Fibroblast of skin of left biceps (primary cell): ENCODE measurements around the gene DMRTB1.

Experiments used
- DNase-seq, 2 experiments: peaks; one replicate each; pipeline ENCODE4 v3.0.0-alpha.2; 2013; ENCODE audit warnings: low read depth in 2 of 2

DMRTB1 gene

DNA sequence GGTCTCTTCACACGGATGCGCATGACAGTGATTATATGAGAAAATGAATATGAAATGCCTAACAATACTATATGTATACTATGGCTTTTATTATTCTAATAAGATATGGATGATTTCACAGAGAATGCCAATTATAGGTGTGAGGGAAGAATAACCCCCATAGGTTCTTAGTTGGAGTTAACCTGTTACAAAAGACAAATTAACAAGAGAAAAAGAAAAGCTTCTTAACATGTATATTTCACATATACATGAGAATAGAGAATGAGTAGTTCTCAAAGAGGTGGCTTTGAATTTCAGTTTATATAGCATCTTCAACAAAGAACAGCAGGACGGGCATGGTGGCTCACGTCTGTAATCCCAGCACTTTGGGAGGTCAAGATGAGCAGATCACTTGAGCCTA is 24.0 kb upstream of the DMRTB1 start:
- no peak for DNase-seq

GRCh38 chr1:53438427-53439336 is 20.5 kb upstream of the DMRTB1 start:
- DNase-seq, result no peak

GRCh38 chr1:53439337-53440207 is 19.6 kb upstream of the DMRTB1 start:
- DNase-seq, result no peak

DNA sequence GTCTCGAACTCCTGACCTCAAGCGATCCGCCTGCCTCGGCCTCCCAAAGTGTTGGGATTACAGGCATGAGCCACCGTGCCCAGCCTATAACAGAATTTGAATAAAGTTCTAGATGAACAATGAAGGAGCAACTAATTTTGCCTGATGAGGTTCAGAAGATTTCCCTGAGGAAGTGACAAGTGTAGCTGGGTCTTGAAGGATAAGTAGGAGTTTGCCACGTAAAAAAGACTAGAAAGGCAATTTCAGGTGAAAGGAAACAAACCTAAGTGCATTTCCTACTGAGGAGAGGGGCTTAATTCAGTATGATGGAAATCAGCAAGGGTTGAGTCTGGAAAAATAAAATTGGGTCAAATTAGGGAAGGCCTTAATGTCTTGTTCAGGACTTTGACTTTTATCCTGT is 18.6 kb upstream of the DMRTB1 start:
- no peak for DNase-seq

GRCh38 chr1:53442299-53442698 is 16.9 kb upstream of the DMRTB1 start:
- DNase-seq, result peak in 1 of 2 experiments; percentile 12

DNA sequence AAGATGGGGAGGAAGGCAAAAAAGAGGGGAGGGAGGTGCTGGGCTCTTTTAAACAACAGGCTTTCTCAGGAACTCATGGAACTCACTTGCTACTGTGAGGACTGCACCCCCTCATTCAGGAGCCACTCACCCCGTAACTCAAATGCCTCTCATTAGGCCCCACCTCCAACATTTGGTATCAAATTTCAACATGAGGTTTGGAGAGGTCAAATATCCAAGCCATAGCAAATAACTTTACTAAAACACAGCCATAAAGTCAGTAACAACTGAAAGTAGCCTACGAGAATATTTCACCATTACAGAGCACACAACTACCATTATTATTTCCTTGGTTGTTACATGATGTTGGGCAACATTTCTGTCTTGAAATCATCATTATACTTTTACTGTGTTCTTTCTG is 13.1 kb upstream of the DMRTB1 start:
- DNase-seq, result no peak

GRCh38 chr1:53447413-53447812 is 11.8 kb upstream of the DMRTB1 start:
- no peak for DNase-seq

DNA sequence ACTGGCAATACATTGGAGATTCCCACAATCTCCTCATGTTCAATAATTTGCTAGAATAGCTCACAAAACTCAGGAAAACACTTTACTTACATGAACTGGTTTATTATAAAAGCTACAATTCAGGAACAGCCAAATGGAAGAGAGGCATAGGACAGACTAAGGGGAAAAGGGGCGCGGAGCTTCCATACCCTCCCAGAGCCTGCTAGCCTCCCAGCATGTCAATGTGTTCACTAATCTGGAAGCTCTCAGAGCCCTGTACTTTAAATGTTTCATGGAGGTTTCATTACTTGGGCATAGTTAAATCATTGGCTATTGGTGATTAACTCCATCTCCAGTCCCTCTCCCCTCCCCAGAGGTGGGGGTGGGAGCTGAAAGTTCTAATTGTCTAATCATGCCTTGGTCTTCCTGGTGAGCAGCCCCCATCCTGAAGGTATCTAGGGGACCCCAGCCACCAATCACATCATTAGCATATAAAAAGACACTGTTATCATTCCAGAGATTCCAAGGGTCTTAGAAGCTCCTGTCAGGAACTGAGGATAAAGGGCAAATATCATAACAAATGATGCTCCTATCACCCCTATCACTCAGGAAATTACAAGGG is 10.9 kb upstream of the DMRTB1 start:
- DNase-seq, result no peak

DNA sequence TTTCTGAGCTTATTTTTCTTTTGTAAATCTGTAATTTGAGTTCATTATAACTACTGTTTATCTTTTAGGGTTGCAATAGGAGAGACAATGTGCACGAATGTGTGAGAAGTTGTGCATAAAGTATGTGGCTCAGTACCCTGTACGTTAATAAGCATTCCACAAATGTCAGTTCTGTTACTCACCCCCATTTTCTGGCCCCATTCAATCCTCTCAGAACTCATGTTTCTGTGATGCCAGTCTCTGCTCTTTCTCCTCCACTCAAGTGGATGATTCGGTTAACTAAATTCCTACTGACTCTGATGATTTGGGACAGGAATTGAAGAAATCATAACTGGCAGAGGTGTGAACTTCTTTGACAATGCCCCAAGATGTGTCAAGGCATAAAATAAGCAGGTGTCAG is 10.2 kb upstream of the DMRTB1 start:
- DNase-seq, result peak; percentile 67 to 68

DNA sequence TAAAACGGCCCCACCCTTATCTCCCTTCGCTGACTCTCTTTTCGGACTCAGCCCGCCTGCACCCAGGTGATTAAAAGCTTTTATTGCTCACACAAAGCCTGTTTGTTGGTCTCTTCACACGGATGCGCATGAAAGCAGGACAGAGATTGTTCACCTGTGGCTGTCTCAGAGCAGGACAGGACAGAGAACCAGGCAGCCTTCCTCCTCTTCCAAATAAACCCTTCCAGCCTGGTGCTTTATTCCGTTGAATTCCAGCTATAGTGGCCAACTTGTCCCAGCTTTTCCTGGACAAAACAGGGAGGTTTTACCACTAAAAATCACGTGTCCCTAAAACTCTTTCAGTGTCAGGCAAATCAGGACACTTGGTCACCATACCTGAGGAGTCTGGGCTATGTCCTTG is 9.5 kb upstream of the DMRTB1 start:
- DNase-seq, result no peak

DNA sequence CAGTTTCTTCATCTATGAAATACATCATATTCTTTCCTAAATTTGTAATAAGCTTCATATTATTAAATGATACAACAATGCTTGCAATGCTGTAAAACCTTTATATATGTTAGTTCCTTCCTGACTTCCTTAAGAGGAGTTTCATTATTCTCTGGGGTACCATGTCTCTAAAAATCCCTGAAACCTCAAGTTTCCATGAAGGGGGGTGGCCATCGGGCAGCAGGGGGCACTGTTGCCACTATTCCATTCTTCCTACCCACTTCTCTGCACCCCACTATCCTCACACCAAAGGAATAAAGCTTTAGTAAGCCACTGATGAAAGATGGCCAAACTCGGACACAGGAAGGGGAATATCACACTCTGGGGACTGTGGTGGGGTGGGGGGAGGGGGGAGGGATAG is 9.0 kb upstream of the DMRTB1 start:
- no peak for DNase-seq

GRCh38 chr1:53454019-53454418 is 5.2 kb upstream of the DMRTB1 start:
- DNase-seq, result no peak

GRCh38 chr1:53455364-53455991 is 3.7 kb upstream of the DMRTB1 start:
- no peak for DNase-seq

DNA sequence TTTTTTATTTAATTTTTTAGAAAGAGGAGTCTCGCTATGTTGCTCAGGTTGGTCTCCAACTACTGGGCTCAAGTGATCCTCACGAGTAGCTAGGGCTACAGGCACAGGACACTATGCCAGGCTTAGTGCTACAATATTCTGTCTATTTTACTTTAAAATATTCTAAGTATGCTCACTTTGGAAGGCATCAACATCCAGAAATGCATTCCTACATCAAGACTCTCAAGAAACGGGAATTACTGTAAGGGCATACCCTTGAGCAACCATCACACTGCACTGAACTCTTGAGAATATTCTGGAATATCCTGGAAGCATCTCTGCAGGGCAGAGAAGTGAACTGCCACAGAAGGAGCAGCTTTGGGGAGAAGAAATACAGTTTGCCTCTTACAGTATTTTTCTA is 565 bp upstream of the DMRTB1 start:
- no peak for DNase-seq

GRCh38 chr1:53460211-53460634 is 1.0 kb downstream of the DMRTB1 start:
- DNase-seq, result no peak

DNA sequence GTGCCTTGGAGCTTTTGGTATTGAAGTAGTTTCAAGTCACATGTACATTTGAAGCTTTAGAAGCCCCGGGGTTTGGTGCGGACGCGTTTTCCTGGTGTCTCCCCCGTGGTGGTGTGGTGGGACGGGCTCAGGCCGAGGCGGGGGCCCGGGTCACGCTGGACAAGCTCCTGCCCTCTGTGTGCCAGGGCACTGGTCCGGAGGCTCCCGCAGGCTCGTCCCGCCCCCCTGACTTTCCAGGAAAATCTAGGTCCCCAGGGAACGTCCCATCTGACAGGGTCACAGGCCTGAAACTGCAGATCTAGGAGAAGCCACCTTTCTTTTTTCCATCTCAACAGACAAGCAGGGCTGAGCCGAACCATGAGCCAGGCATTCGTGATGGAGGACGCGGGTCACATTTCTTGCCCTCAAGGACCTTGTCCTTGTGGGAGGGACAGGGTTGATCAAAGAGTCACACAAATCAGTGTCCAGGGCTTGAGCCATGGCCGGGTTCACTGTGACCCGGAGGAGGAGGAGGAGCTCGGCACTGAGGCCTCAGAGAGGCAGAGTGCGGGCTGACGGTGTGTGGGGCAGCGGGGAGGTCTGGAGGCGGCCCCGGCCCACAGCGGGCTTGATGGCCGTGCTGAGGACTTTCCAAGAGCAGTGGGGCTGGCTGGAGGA is 1.6 kb downstream of the DMRTB1 start:
- no peak for DNase-seq

DNA sequence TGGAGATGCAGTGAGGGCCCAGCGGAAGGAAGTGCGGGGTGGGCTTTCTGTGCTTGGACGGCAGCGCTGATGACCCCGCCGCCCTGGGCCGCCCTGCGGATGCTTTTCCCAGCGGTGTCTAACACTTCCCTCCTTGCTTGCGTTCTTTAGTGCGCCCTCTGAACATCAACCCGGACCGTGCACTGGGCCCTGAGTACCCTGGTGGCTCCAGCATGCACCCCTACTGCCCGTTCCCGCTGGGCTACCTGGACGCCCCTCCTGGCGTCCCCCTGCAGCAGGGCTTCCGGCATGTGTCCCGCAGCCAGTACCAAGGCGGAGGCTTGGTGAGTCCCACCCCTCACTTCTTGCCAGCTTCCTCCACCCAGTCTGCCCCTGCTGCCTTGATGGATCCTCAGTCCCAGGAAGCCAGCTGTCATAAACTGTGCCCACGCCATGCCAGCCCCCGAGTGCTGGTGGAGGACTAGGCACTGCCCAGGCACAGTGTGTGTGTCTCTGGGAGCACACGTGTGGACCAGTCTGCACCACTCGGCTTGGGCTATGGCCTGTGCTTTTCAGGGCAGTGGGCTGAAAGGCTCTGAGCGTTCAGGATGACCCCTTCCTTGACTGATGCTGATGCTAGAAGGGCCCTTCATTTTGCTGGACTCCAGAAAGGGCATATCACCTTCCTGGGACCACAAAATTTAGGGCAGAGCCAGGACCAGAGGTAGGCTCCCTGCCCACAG is 2.3 kb downstream of the DMRTB1 start:
- DNase-seq, result no peak

GRCh38 chr1:53462193-53462592 is 3.0 kb downstream of the DMRTB1 start:
- DNase-seq, result no peak

DNA sequence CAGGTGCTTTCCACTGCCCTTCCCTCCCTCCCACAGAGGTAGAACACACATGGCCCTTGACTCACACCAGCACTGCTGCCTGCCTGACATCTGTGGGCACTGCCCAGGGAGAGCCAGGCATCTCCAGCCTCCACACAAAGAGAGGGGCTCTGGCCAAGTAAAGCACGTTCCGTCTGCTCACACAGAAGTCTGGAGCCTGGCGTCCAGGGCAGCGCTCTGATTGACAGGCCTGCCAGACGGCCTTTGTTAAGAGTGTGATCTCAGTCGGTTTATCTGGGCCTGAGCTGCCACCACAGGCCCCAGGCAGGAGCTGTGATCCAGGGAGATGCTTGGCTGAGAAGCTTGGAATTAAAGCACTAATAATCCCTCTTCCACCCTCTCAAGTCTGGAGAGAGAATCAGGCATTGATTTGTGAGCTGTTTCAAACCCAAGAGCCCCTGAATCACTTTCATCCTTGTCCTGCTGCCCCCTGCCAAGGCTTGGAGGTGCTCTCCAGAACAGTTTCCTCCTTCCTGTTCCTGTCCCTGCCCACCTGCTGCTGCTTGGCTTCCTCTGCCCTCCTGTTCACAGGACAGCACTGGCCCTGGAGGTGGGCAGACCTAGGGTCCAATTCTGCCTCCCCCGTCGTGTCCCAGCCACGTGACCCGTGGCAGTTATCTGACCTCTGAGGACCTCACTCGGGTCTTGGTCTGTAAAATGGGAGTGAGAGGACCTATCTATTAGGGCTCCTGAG is 3.7 kb downstream of the DMRTB1 start:
- DNase-seq, result no peak
